GM21515 (cell line): Measurements from ENCODE around the gene DDX31.

Experiments used
- ATAC-seq: cut with Tn5 transposase; IDR thresholded peaks from one replicate; pipeline ENCODE4 v1.9.1; 2021; ENCODE audit not compliant: unreplicated experiment

DDX31 gene

GRCh38 chr9:132548751-132549640 lies 120.8 kb downstream of the DDX31 start:
- no peak for ATAC-seq

- no peak for ATAC-seq
Observed at GRCh38 chr9:132547976-132548730, 121.6 kb downstream of the DDX31 start.

GRCh38 chr9:132547436-132547835 lies 122.3 kb downstream of the DDX31 start:
- ATAC-seq = no peak

- ATAC-seq = no peak
Observed at GRCh38 chr9:132547052-132547431, 122.7 kb downstream of the DDX31 start.

GRCh38 chr9:132546148-132547051 lies 123.4 kb downstream of the DDX31 start:
- no peak for ATAC-seq

- ATAC-seq = no peak
Observed at GRCh38 chr9:132545578-132545977, 124.2 kb downstream of the DDX31 start.

GRCh38 chr9:132543960-132544359 lies 125.8 kb downstream of the DDX31 start:
- ATAC-seq = no peak

GRCh38 chr9:132543251-132543650 lies 126.5 kb downstream of the DDX31 start:
- ATAC-seq = no peak
